Activated naive CD4-positive, alpha-beta T cell treated with anti-CD3 and anti-CD28 coated beads, Interleukin-2, amount 50 U/mL, for 16 hours (primary cell): ENCODE data around the gene JPH3.

Experiments
- DNase-seq: peaks from one replicate; pipeline ENCODE4 v3.0.0-alpha.2; 2020

Gene JPH3

GRCh38 chr16:87602001-87602775, at the start of gene JPH3:
JPH3 (plus strand) TSS chr16:87602508; CDS start chr16:87603147, 639 bp downstream.
- no peak for DNase-seq

- no peak for DNase-seq
These were observed 49.3 kb upstream of the JPH3 start for GRCh38 chr16:87552772-87553573.

GRCh38 chr16:87554754-87555427, 47.4 kb upstream of the JPH3 start:
- no peak for DNase-seq

GRCh38 chr16:87555647-87556046, 46.7 kb upstream of the JPH3 start:
- DNase-seq = no peak

GRCh38 chr16:87556941-87557459, 45.3 kb upstream of the JPH3 start:
- no peak for DNase-seq

- no peak for DNase-seq
These were observed 43.6 kb upstream of the JPH3 start for GRCh38 chr16:87558682-87559081.

- DNase-seq = no peak
These were observed 42.4 kb upstream of the JPH3 start for GRCh38 chr16:87559945-87560344.

GRCh38 chr16:87560428-87561199, 41.7 kb upstream of the JPH3 start:
- no peak for DNase-seq

DNA sequence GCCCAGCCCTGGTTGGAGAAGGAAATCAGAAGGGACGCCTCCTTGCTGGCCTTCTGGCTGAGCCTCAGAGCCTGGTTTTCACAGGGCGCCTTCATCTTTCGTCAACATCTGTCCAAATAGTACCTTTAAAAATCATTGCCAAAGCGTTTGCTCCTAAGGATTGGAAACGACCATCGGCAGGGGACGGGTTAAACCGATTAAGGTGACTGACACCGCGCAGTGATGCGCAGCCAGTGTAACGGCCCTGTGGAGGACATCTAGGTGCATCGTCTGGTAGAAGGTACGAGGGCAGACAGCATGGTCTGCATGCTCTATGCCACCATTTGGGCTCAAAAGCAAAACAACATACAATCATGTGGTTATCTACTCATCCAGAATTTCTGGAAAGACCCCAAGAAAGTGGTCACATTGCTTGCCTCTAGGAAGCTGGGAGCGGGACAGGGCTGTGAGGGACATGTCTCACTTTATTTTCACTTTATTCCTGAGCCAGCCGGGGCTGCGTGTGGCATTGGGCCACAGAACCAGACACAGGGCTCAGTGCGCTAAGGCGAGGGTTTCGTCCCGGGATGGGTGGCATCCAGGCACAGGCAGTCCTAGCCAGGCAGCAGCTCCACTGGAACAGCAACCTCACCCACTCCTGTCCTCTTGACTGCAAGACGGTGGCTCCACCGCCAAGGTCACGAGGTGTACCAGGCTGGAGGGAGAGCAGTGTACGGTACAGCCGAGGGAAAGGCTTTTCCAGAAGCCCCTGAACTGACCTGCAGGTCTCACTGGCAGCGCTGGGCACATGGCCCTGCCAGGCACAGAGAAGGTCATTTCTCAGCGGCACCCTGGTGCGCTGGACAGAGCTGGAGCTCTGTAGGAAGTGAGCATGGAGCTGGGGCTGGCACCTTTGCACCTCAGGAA, 40.9 kb upstream of the JPH3 start:
- DNase-seq = no peak

GRCh38 chr16:87562201-87562600, 40.1 kb upstream of the JPH3 start:
- DNase-seq = no peak

- DNase-seq = no peak
These were observed 39.3 kb upstream of the JPH3 start for GRCh38 chr16:87563022-87563421.

DNA sequence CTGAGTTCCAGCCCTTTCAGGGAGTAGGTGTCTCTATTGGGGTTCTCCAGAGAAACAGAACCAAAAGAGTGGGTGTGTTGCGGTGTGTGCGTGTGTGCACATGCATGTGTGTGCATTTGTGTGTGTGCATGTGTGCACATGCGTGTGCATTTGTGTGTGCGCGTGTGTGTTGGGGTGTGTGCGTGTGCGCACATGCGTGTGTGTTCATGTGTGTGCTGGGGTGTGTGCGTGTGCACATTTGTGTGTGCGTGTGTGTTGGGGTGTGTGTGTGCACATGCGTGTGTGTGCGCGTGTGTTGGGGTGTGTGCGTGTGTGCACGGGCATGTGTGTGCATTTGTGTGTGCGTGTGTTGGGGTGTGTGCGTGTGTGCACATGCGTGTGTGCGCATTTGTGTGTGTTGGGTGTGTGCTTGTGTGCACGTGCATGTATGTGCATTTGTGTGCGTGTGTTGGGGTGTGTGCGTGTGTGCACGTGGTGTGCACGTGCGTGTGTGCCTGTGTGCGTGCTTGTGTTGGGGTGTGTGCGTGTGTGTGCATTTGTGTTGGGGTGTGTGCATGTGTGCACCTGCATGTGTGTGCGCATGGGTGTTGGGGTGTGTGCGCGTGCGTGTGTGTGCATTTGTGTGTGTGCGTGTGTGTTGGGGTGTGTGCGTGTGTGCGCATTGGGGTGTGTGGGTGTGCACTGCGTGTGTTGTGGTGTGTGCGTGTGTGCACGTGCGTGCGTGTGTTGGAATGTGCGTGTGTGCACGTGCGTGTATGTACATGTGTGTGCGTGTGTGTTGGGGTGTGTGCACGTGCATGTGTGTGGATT, 38.4 kb upstream of the JPH3 start:
- no peak for DNase-seq

DNA sequence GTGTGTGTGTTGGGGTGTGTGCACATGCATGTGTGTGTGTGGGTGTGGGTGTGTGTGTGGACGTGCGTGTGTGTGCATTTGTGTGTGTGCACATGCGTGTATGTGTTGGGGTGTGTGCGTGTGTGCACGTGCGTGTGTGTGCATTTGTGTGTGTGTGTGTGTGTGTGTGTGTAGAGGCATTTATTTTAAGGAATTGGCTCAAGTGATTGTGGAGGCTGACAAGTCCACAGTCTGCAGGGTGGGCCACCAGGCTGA, 37.9 kb upstream of the JPH3 start:
- DNase-seq = no peak

- DNase-seq = no peak
These were observed 32.4 kb upstream of the JPH3 start for GRCh38 chr16:87569601-87570571.

- no peak for DNase-seq
These were observed 31.8 kb upstream of the JPH3 start for GRCh38 chr16:87570572-87570937.

GRCh38 chr16:87570938-87571867, 31.1 kb upstream of the JPH3 start:
- no peak for DNase-seq

- DNase-seq = no peak
These were observed 30.5 kb upstream of the JPH3 start for GRCh38 chr16:87571868-87572244.

DNA sequence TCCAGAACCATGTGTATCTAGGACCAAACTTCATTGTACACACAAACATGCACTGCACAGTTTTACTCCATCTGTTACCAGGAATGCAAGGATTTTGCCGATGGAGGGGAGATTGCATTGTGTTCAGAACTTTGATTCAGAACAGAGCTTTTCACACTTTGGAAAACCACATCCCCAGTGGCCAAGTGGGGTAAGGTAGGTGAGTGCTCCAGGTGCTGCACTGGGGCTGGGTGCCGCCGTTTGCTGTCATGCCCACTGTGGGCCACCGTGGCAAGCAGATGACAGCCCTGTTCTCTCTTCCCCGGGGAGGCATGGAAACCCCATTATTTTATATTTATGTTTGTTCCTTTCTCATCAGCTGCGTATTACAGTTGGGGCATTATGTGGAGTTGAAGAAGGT, 29.3 kb upstream of the JPH3 start:
- no peak for DNase-seq
